Activated CD8-positive, alpha-beta memory T cell treated with anti-CD3 and anti-CD28 coated beads, Interleukin-2, amount 50 U/mL, for 24 hours (primary cell): Measurements from ENCODE around the gene ERG.

Source experiments
- DNase-seq: peaks from one replicate; pipeline ENCODE4 v3.0.0-alpha.2; 2020; ENCODE audit errors: extremely low read depth

ERG gene

DNA sequence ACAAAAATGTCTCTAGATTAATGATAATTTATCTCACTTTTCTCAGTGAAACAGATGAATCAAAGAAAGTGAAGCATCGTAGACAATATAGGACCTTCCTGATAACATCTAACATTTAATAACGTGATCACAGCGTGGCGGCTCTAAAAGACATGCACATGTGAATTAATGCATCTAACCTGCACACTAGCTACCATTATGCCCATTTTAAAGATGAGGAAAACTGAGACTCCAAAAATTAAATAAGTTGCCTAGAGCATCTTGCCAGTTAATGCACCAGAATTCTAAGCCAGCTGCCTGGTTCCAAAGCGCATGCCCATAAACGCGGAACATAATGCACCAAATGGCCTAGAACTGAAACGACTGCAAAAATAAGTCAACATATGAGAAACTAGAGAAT is 23.5 kb downstream of the ERG start:
- DNase-seq: no peak

- no peak for DNase-seq
Observed at GRCh38 chr21:38474124-38474523, 24.2 kb downstream of the ERG start.

DNA sequence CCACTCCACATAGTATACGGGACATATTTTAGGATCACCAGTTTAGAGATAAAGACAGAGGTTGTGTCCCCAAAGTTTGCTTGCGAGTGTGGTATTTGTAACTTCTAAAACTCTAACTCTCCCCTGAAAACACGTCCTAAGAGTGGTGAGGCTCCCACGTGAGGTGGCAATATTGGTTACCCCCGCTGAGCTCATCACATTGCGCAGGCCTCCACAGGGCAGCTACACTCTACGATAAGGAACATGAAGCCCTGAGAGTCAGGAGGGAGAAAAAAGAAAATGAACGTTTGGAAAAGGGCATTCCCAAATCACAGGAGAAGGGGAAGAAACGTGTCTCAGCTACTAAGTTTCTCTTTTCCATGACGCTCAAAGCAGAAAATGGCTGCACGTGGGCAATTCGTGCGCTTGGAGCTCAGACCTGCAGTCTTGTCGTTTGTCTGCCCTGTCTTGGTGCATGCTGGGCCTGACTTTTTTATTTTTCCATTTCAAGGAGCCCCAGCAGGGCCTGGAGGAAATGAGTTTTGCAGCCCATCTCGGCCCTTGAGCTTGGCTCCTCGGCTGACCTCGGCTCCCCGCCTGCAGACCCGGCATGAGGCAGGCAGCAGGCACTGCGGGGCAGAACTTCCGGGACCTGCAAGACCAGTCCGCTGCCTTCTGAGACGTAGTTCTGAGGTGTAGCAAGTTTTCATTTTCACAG is 25.7 kb downstream of the ERG start:
- DNase-seq: no peak

- no peak for DNase-seq
Observed at GRCh38 chr21:38471766-38472165, 26.5 kb downstream of the ERG start.

GRCh38 chr21:38470755-38471154 is 27.5 kb downstream of the ERG start:
- DNase-seq: no peak

- DNase-seq: no peak
Observed at GRCh38 chr21:38469642-38470041, 28.6 kb downstream of the ERG start.

GRCh38 chr21:38468989-38469388 is 29.3 kb downstream of the ERG start:
- no peak for DNase-seq

- DNase-seq: no peak
Observed at GRCh38 chr21:38467911-38468310, 30.4 kb downstream of the ERG start.

DNA sequence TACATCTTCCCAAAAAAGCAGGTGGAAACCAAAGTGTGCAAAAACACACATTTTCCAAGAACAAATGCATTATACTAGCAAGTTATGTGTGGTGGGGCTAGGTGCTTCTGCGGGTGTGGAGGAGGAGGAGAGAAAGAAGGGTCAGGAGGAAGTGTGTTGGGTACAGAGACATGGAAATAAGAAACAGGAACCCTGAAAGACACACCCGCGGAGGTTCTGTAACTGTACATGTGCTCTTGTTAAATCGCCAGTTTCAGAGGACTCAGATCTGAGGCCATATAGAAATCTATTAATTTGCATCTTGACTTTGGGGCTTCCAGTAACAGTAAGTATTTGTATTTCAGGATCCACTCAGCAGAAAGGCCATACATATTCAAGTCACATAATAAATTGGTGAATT is 30.9 kb downstream of the ERG start:
- no peak for DNase-seq

DNA sequence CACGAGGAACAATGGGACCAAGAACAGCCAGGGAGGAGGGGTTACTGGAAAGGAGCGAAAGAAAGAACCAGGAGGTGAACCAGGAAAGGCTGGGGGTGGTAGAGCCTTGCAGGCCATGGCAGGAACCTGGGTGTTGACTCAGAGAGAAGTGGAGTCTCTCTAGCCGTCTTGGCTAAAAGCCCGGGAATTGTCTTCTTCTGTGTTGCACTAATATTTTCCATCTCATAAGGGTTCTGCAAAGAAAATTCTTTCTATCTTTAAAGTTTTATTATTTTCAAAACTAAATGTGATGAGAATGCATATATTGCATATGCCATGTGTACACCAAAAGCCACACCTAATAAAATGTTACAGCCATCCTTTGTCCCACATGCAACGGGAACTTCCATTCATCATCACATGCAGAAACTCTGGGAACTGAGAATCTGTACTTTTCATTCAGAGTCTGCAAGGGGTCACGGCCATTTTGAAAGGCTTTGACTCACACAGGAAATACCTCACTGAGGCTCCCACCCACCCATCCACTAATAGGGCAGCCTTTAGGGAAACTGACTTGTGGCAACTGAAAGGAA is 38.0 kb downstream of the ERG start:
- no peak for DNase-seq

DNA sequence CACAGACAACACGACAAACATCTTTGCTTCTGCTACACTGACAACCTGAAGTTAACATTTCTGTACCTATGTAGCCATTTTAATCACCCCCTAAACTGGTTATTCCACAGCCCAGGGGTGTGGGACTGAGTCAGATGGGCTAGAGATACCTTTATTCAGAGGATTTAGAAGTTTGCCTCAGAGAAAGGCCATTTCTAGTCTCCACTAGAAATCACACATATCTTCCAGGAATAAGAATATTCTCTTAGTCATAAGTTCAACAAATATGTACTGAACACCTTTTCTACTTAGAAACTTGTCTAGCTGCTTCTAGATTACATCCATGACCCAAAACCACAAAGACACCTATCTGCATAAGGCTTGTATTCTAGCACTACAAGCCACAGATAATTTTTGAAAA is 38.8 kb downstream of the ERG start:
- no peak for DNase-seq

DNA sequence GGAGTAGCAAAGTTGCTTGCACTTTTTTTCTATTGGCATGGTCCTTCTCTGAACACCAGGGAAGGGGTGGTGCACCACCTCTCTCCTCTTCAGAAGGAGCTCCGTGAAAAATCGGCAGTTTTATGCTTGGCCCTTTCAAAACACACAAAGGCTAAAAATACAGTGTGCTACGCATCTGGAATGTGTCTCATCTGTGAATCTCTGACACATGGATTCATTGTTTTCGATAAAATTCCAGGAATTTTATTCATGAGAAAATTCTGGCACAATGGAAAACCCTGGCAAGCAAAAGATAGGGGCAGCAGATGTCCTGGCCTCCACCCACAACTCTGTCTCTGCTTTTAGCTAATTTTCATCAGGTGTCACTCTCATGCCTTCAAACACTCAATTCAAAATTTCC is 42.9 kb downstream of the ERG start:
- DNase-seq: no peak

DNA sequence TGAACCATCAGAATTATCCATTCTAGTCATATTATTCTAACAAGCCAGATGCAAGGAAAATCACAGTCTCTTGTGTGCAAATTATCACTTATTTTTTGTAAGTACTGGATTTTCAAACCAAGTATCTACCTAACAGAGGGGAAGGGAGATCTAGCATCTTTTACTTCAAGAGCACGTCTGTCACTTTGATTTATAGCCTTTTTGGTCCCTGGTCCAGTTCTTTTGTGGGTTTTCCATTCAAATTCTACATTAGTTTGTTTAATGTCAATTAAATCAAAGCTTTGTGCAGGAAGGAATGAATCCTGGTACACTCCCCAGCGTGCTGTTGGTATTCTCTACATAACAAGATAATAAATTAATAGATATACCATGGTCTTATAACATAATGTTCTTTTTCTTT is 43.6 kb downstream of the ERG start:
- DNase-seq: no peak

DNA sequence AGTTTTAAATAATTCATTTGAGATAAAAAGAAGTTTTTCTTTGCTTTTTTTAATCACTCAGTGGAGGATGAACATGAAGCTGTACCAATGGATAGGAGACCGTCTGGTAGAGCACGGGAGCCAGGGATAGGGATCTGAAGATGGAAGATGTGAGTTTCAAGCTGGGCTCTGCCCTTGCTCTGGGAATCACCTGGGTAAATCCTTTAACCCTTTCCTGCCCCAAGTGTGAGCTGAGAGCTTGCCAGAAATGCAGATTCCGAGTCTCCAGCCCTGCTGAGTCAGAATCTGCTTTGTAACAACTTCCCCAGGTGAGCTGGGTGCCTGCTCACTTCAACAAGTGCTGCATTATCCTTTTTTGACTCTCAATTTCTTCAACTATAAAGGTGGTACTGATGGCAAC is 44.1 kb downstream of the ERG start:
- DNase-seq: no peak

DNA sequence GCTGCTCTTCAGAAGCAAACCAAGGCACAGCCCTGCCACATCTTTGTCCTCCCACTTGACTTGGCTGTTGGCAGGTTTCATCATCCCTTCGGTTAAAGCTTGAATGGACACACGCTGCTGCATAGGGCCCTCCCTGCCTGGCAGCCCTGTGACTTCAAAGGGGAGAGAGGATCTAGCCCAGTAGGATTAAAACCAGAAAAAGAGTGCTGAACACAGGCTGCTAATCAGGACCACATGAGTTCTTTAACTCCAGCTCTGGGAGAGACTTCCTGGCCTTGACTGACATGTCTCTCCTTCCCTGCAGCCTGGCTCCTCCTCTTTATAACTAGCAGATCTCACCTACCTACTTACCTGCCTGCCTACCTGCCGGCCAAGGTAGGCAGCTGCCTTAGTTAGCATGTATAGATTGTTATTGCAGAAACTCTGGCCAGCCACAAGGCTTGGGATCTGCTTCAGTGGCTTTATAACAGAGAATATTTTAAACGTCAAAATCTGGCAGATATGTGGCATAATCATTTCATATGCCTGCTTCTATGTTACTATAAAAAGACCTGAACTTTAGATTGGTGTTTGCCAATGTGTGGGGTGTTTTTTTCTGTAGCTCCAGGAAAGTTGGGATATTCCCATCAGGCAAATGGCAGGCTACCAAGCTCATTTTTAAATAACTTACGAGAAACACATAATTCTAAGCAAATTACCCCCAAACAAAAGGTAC is 49.4 kb downstream of the ERG start:
- no peak for DNase-seq

DNA sequence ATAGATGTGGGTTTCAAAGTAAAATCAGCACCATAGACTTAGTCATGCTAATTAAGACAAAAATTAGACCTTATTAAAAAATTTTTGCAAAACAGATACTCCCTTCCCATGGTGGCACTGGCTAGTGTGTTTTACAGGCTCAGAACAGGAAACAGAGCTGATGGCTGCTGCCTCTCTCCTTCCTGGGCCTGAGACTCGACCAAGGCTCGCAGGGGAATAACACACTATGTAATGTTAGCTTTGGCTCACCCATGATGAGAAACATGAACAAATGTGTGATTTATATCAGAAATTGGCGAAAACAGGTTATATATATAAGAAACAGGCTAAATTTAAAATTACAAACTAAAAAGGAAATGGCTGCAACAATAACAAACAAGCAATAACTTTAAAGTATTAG is 50.7 kb downstream of the ERG start:
- DNase-seq: no peak

DNA sequence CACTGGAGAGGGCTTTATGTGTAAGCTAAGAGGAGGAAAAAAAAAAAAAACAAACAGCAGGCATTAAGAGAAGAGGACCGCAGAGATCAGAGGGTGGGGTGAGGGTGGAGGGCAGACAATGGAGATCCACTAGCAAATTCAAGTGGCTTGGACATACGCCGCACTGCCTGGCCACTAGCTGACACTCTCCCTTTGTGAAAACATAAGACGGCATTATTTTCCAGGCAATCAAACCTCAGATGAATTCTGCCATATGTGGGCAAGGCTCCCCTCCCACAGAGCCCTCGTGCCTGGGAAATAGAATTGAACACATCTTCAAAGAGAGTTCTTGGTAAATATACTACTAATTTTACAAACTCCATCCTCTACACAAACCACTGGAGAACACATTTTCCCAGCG is 53.6 kb downstream of the ERG start:
- DNase-seq: no peak

GRCh38 chr21:38443110-38443509 is 55.2 kb downstream of the ERG start:
- no peak for DNase-seq

- no peak for DNase-seq
Observed at GRCh38 chr21:38441153-38441552, 57.1 kb downstream of the ERG start.

GRCh38 chr21:38440746-38441145 is 57.5 kb downstream of the ERG start:
- no peak for DNase-seq

DNA sequence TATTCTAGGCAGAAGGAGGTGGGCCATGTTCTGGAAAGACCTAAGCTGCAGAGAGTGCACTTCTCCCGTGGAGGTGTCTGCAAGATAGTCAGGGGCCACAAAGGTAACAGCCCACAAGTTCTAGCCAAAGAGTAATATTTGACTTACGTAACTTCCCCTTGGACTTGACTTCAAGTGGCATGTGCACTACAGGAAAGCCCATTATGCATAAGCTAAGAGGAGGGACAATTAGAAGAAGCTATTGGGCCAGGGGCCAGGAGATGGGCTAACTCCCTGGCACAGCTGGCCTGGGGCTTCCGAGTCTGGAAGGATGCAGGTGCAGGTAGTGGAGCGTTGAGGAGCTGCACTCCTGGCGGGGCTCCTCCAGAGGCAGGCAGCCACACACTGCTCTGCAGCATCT is 58.3 kb downstream of the ERG start:
- no peak for DNase-seq

GRCh38 chr21:38439426-38439825 is 58.9 kb downstream of the ERG start:
- no peak for DNase-seq

GRCh38 chr21:38438462-38438893 is 59.8 kb downstream of the ERG start:
- no peak for DNase-seq
